ENCODE results near the gene CACNA1S. TPM values are rescaled to one million over a fixed set of nuclear protein-coding genes. Genes with fewer than 3 reads are reported as not detected.

The CACNA1S gene
- total RNA-seq, 1 donor from 2014 or later: 0.05 TPM

GRCh38 chr1:201004154-201004553 is 108.1 kb downstream of the CACNA1S start:
- Mint-ChIP-seq H3K36me3 (ENCODE audit: insufficient read depth) (peaks cover 6% of the 10 kb centered on the region), H3K27me3 (no peaks in the 10 kb centered on the region), H3K4me1 (ENCODE audit: low read depth) (no peaks in the 10 kb centered on the region), H3K27ac (no peak overlapping the region), H3K9me3 (ENCODE audit: low read depth) (no peaks in the 10 kb centered on the region), H3K4me3 (ENCODE audit: low read depth) (no peak overlapping the region)
- DNase-seq (ENCODE audit: low spot score, unreplicated experiment): no peak
- no peak for TF ChIP-seq CTCF (IDR thresholded peaks at IDR 0.05; ENCODE audit: unreplicated experiment)

- TF ChIP-seq CTCF (IDR thresholded peaks at IDR 0.05; ENCODE audit: unreplicated experiment): no peak
- H3K4me3 Mint-ChIP-seq (ENCODE audit: low read depth): no peak overlapping the region
- no peaks in the 10 kb centered on the region for H3K9me3 Mint-ChIP-seq (ENCODE audit: low read depth)
- H3K27ac Mint-ChIP-seq: no peak overlapping the region
- H3K4me1 Mint-ChIP-seq (ENCODE audit: low read depth): no peaks in the 10 kb centered on the region
- no peaks in the 10 kb centered on the region for H3K27me3 Mint-ChIP-seq
- DNase-seq (ENCODE audit: low spot score, unreplicated experiment): no peak
- H3K36me3 Mint-ChIP-seq (ENCODE audit: insufficient read depth): peaks cover 11% of the 10 kb centered on the region
Observed at GRCh38 chr1:201002510-201002909, 109.7 kb downstream of the CACNA1S start.

- H3K36me3 Mint-ChIP-seq (ENCODE audit: insufficient read depth): peaks cover 11% of the 10 kb centered on the region
- TF ChIP-seq CTCF (IDR thresholded peaks at IDR 0.05; ENCODE audit: unreplicated experiment): no peak
- H3K27ac Mint-ChIP-seq: no peak overlapping the region
- no peak for DNase-seq (ENCODE audit: low spot score, unreplicated experiment)
- H3K9me3 Mint-ChIP-seq (ENCODE audit: low read depth): no peaks in the 10 kb centered on the region
- no peak overlapping the region for H3K4me3 Mint-ChIP-seq (ENCODE audit: low read depth)
- H3K27me3 Mint-ChIP-seq: no peaks in the 10 kb centered on the region
- no peaks in the 10 kb centered on the region for H3K4me1 Mint-ChIP-seq (ENCODE audit: low read depth)
Observed at GRCh38 chr1:201001962-201002361, 110.3 kb downstream of the CACNA1S start.

- no peak overlapping the region for H3K27ac Mint-ChIP-seq
- no peak for DNase-seq (ENCODE audit: low spot score, unreplicated experiment)
- H3K9me3 Mint-ChIP-seq (ENCODE audit: low read depth): no peaks in the 10 kb centered on the region
- peaks cover 11% of the 10 kb centered on the region for H3K36me3 Mint-ChIP-seq (ENCODE audit: insufficient read depth)
- no peaks in the 10 kb centered on the region for H3K4me1 Mint-ChIP-seq (ENCODE audit: low read depth)
- no peak for TF ChIP-seq CTCF (IDR thresholded peaks at IDR 0.05; ENCODE audit: unreplicated experiment)
- no peaks in the 10 kb centered on the region for H3K27me3 Mint-ChIP-seq
- no peak overlapping the region for H3K4me3 Mint-ChIP-seq (ENCODE audit: low read depth)
Observed at GRCh38 chr1:201000391-201000790, 111.8 kb downstream of the CACNA1S start.

GRCh38 chr1:200999667-201000066 is 112.6 kb downstream of the CACNA1S start:
- Mint-ChIP-seq H3K4me3 (ENCODE audit: low read depth) (no peak overlapping the region), H3K27ac (no peak overlapping the region), H3K9me3 (ENCODE audit: low read depth) (no peaks in the 10 kb centered on the region), H3K27me3 (no peaks in the 10 kb centered on the region), H3K4me1 (ENCODE audit: low read depth) (no peaks in the 10 kb centered on the region), H3K36me3 (ENCODE audit: insufficient read depth) (peaks cover 11% of the 10 kb centered on the region)
- no peak for DNase-seq (ENCODE audit: low spot score, unreplicated experiment)
- TF ChIP-seq CTCF (IDR thresholded peaks at IDR 0.05; ENCODE audit: unreplicated experiment): no peak

Data from progenitor cell of endocrine pancreas (in vitro differentiated cells).